LNCAP (cell line): ENCODE data around the gene CHM.

Experiments
- CTCF ChIP-seq: fragments of 450-650 bp; IDR thresholded peaks from 2 replicates; pipeline ENCODE4 v1.5.1; 2017; ENCODE audit warnings: mild to moderate bottlenecking

CHM gene

GRCh38 chrX:86047174-86047935 lies at the start of gene CHM:
TSS of gene CHM (minus strand) at chrX:86047558. CDS start at chrX:86047532, 26 bp downstream.
- TF ChIP-seq CTCF: no peak

GRCh38 chrX:86078650-86079049 lies 31.3 kb upstream of the CHM start:
- TF ChIP-seq CTCF: no peak

GRCh38 chrX:86066998-86067397 lies 19.6 kb upstream of the CHM start:
- TF ChIP-seq CTCF: no peak

- TF ChIP-seq CTCF: no peak
Measured at GRCh38 chrX:86061407-86061806, 14.0 kb upstream of the CHM start.

GRCh38 chrX:86051741-86052140 lies 4.4 kb upstream of the CHM start:
- TF ChIP-seq CTCF: no peak

- TF ChIP-seq CTCF: no peak
Measured at GRCh38 chrX:86047936-86048280, 550 bp upstream of the CHM start.

GRCh38 chrX:86044216-86044615 lies 3.1 kb downstream of the CHM start:
- TF ChIP-seq CTCF: no peak
